Activated B cell treated with CpG ODN at 0.5 μM for 24 hours (primary cell): Measurements from ENCODE around the gene HOXB3. TPM values are rescaled to one million over a fixed set of nuclear protein-coding genes. Genes with fewer than 3 reads are reported as not detected.

Source experiments
- ATAC-seq: fragments of 200-7000 bp; cut with Tn5 transposase; one replicate; pipeline ENCODE4 v1.10.0; 2021; ENCODE audit warnings: low read depth, mild to moderate bottlenecking, moderate library complexity
- CTCF ChIA-PET: fragments of 350-600 bp; sonication (Branson Sonifier 250); formaldehyde crosslinking; loops from one replicate; lab custom pipeline; 2021; ENCODE audit warnings: antibody characterized with exemption; lab: Charles Lee
- POLR2A ChIA-PET: fragments of 350-600 bp; sonication (Branson Sonifier 250); formaldehyde crosslinking; loops from one replicate; lab custom pipeline; 2021; ENCODE audit warnings: antibody characterized with exemption; lab: Charles Lee
- DNase-seq: peaks from one replicate; pipeline ENCODE4 v3.0.0; 2022
- H3K27ac Mint-ChIP-seq: one replicate; pipeline ENCODE4 v1.8.0; 2020; ENCODE audit warnings: mixed read lengths
- H3K27me3 Mint-ChIP-seq: one replicate; pipeline ENCODE4 v1.8.0; 2021; ENCODE audit warnings: mixed read lengths
- H3K36me3 Mint-ChIP-seq: one replicate; pipeline ENCODE4 v1.8.0; 2021; ENCODE audit warnings: low read depth, mixed read lengths
- H3K4me1 Mint-ChIP-seq: one replicate; pipeline ENCODE4 v1.8.0; 2021; ENCODE audit warnings: mixed read lengths
- H3K4me3 Mint-ChIP-seq: one replicate; pipeline ENCODE4 v1.8.0; 2020; ENCODE audit warnings: mild to moderate bottlenecking, mixed read lengths
- H3K9me3 Mint-ChIP-seq: one replicate; pipeline ENCODE4 v1.8.0; 2020; ENCODE audit warnings: mixed read lengths
- intact Hi-C: fragments of 100-400 bp; cut with micrococcal nuclease; formaldehyde crosslinking; loops from one replicate; pipeline ENCODE4 v1.15.1; 2024
- total RNA-seq: library from RNA; stranded (reverse); gene quantifications from 2 replicates; pipeline ENCODE4 v1.2.3, GENCODE V29; 2022
- TF ChIP-seq, protein P1 (sequence below): fragments of 200-600 bp; IDR thresholded peaks from one replicate; pipeline ENCODE4 v1.8.0; 2022; ENCODE audit warnings: antibody characterized with exemption, mild to moderate bottlenecking

HOXB3 gene
- total RNA-seq, 1 donor from 2014 or later, result 2.6 TPM

DNA sequence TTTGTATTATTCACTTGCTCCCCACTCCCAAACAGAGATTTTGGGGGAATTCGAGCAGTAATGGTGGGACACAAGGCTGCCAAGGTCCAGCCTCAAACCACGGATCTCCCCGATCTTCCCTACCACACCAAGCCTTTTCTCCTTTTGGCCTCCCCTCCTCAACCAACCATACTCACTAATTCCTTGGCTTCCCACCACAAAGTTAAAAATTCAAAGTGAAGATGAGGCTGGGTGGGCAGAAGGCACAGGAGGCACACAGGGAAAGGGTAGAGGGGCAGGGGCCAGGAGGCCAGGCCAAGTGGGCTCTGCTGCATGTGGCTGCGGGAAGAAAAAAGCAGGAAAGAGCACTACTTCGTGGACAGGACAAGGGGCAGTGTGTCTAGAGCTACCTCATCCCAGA lies 27.1 kb downstream of the HOXB3 start:
- Mint-ChIP-seq H3K27ac (no peak overlapping the region), H3K27me3 (peaks cover 14% of the 10 kb centered on the region), H3K36me3 (no peaks in the 10 kb centered on the region), H3K4me1 (no peaks in the 10 kb centered on the region), H3K4me3 (no peak overlapping the region), H3K9me3 (no peaks in the 10 kb centered on the region)
- DNase-seq (no peak), ATAC-seq (no peak)
- ChIA-PET CTCF (no interaction called here), POLR2A (no interaction called here)
- intact Hi-C loops, result no loop called here
- TF ChIP-seq, protein P1, sequence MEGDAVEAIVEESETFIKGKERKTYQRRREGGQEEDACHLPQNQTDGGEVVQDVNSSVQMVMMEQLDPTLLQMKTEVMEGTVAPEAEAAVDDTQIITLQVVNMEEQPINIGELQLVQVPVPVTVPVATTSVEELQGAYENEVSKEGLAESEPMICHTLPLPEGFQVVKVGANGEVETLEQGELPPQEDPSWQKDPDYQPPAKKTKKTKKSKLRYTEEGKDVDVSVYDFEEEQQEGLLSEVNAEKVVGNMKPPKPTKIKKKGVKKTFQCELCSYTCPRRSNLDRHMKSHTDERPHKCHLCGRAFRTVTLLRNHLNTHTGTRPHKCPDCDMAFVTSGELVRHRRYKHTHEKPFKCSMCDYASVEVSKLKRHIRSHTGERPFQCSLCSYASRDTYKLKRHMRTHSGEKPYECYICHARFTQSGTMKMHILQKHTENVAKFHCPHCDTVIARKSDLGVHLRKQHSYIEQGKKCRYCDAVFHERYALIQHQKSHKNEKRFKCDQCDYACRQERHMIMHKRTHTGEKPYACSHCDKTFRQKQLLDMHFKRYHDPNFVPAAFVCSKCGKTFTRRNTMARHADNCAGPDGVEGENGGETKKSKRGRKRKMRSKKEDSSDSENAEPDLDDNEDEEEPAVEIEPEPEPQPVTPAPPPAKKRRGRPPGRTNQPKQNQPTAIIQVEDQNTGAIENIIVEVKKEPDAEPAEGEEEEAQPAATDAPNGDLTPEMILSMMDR, result no peak

DNA sequence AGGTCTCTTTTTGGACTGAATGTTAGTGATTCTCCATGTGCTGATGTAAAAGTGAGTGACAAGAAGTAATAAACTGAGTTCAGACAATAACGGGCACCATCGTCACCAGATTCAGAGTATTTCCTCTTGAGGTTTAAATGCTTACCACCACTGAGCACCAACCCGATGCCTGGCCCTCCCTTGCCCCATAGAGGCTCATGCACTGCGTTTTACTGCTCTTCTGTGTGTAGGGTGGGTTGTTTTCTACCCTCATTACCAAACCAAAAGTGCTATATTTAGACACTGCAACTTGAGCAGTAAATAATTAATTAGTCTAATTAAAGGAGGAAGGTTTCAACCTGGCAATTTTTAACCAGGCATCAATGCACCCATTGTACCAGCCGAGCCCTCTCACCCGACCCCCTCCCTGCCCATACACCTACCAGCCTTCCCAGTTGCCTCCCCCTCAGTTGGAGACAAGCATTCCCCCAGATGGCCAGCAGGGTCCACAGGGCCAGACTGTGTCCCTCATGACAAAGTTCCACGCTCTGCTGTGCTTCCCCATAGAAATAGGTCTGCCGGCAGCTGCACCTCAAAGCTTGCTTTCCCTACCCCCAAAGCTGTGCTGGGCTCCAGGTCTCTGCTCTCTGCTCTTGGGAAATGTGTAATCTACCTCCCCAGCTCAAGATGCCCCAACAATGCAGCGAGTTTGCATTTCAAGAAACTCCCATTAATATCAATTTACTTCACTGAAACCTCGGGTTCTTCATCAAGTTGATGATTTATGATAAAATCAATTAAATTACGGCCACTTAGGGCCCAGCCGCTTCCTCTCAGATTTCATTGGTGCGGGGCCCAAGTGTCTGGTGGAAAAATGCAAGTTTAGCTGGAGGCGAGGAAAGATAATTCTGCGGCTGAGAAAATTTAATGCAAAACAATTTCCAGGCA lies 27.9 kb downstream of the HOXB3 start:
- peaks cover 18% of the 10 kb centered on the region for H3K27me3 Mint-ChIP-seq
- ChIA-PET POLR2A (no interaction called here), CTCF (interaction anchor here (0.9 kb wide), 1 partner anchor 21 kb away, joined by 3 read pairs; no protein-coding TSS in a partner anchor)
- TF ChIP-seq, protein P1, result no peak
- DNase-seq, result no peak
- H3K9me3 Mint-ChIP-seq, result no peaks in the 10 kb centered on the region
- H3K4me1 Mint-ChIP-seq, result no peaks in the 10 kb centered on the region
- H3K36me3 Mint-ChIP-seq, result no peaks in the 10 kb centered on the region
- no peak overlapping the region for H3K27ac Mint-ChIP-seq
- H3K4me3 Mint-ChIP-seq, result no peak overlapping the region
- intact Hi-C loops, result no loop called here
- no peak for ATAC-seq

DNA sequence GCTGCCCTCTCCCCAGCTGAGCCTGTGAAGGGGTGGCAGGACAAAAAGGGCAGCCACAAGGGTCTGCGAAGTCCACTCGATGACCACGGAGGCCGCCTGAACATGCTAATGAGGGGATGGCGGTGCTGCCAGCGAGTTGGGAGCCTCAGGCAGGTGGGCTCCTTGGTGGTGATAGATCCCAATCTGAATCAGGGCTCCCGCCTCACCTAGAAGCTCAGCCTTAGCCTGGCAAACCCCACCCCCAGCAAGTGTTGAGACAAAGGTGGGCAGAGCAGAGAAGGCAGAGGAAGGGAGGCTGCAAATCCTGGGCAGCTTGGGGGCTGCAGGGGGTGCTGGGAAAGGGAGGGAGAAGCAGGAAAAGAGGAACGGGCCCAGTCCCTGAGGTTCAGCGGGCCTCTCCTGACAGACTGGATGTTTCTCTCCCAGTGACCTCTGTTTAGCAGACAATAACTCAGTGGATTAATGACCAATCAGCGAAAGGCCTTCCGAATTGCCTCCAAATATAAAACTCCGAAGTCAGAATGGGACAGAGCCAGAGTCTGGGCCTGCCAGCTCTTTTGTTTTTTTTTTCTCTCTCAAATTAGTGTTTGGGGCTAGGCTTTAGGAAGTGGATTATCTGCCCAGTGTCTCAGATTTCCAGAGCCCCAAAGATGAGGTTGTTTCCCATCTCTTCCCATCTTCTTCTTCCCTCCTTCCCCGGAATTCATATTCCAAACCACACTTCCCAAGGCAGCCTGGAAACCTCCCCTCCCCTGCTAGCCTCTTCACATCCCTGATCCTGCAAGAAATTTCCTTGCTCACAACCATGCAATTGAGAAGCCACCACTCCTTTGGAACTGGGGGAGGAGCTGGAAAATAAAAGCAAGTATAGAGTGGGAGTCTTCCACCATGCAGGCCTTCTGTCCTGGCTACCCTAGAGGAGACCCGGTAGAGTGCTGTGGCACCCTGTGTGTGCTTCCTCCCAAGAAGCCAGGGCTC lies 29.9 kb downstream of the HOXB3 start:
- H3K36me3 Mint-ChIP-seq, result no peaks in the 10 kb centered on the region
- H3K4me3 Mint-ChIP-seq, result no peak overlapping the region
- CTCF ChIA-PET, result no interaction called here
- POLR2A ChIA-PET, result interaction anchor here (0.7 kb wide), 1 partner anchor 79 kb away, joined by 5 read pairs; no protein-coding TSS in a partner anchor
- intact Hi-C loops, result loop anchor here (5.0 kb wide), 1 partner anchor 38 kb away; no protein-coding TSS in a partner anchor
- H3K4me1 Mint-ChIP-seq, result peaks cover 2% of the 10 kb centered on the region
- no peak for DNase-seq
- no peaks in the 10 kb centered on the region for H3K9me3 Mint-ChIP-seq
- H3K27ac Mint-ChIP-seq, result no peak overlapping the region
- H3K27me3 Mint-ChIP-seq, result peaks cover 32% of the 10 kb centered on the region
- TF ChIP-seq, protein P1, result no peak
- ATAC-seq, result no peak

DNA sequence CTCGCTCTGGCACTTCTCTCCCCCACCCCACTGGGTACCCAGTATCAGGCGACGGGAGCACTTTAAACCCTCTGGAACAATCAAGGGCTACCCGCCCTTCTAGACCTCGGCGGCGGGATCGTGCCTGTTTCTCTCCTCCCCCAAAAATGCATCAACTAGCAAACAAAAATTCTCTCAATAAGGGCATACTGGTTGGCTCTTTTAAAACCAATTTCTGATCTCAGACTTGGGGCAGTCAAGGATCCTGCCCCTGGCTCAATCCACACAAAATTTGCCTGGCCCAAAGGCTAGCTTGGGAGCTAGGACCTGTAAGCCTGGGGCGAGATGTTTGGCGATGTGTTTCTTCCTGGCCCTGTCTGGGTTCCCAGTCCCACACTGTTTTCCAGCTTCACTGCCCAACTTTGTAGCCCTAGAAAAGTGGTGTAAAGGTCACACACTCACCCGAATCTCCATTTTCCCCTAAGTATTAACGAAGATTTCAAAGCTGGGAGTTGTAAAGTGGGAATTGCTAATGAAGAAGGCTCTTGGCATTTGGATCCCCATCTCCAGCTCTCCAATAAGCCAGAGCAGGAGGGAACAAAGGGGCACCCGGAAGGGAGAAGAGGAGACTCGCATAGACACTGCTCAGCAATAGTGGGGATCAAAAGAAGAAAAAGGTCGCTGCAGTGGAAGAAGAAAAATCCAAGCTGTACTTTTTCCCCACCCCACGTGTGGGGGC lies 30.8 kb downstream of the HOXB3 start:
- H3K4me3 Mint-ChIP-seq, result no peak overlapping the region
- no peak for DNase-seq

More for the DNA sequence above, 30.8 kb downstream of the HOXB3 start:
- TF ChIP-seq, protein P1, result no peak
- no peak overlapping the region for H3K27ac Mint-ChIP-seq
- no peaks in the 10 kb centered on the region for H3K9me3 Mint-ChIP-seq
- peaks cover 4% of the 10 kb centered on the region for H3K4me1 Mint-ChIP-seq
- H3K27me3 Mint-ChIP-seq, result peaks cover 31% of the 10 kb centered on the region
- ChIA-PET CTCF (no interaction called here), POLR2A (no interaction called here)
- H3K36me3 Mint-ChIP-seq, result no peaks in the 10 kb centered on the region
- no peak for ATAC-seq
- intact Hi-C loops, result loop anchor here (5.0 kb wide), 1 partner anchor 37 kb away; no protein-coding TSS in a partner anchor
